HL-60/S4 treated with retinoic acid at 250 ng/mL for 4 days and 3 days (cell line): Measurements from ENCODE around the gene MGLL.

Experiments used
- in situ Hi-C: fragments of 300-500 bp; cut with MboI; formaldehyde crosslinking; loops from 2 replicates; pipeline ENCODE4 v1.7.0; 2022; ENCODE audit warnings: low sequenced_read_pairs

The MGLL gene

DNA sequence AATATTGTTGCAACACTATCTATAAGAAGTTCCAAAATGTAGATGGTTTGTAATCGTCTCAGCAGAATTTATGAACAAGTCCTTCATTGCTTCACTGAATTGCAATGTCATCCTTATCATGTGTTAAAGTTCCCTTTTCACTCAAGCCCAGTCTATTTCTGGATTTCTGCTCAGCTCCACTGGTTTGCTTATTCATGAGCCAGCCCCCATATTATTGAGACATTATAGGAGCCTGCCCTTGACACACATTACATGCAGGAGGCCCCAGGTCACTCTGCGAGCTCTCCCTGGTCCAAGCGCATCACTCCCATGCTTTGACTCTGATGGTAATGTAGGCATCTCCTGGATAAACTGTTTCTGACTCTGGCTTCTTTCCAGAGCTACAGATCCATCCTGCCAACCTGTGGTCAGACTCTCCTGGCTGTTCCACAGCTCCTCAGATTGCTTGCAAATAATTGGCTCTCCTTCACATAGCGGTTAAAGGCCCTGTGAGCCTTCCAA, 92.7 kb downstream of the MGLL start:
- in situ Hi-C loops = no loop called here

DNA sequence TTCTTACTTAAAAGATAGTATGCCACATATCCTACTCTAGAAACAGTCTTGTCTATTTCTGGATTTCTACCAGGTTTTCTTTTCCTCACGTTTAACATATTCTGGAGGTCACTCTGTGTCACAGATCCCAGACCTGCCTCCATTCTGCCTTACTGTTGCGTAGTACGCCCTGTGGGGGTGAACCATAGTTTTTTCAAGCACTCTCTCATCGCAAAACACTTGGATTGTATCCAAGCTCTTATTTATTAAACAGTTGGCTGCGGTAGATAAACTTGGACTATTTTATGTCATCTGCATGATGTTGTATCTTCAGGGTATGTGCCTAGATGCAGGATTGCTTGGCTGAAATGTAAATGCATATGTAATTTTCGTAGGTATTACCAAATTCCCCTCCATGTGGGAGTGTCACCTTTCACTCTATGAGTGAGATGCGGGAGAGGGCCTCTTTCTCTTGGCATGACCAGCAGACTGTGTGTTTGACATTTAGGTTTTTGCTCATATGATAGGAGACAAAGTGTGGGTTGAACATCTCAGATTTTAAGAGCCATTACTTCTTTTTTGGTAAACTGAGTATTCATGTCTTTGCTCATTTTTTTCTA, 93.8 kb downstream of the MGLL start:
- in situ Hi-C loops = no loop called here

DNA sequence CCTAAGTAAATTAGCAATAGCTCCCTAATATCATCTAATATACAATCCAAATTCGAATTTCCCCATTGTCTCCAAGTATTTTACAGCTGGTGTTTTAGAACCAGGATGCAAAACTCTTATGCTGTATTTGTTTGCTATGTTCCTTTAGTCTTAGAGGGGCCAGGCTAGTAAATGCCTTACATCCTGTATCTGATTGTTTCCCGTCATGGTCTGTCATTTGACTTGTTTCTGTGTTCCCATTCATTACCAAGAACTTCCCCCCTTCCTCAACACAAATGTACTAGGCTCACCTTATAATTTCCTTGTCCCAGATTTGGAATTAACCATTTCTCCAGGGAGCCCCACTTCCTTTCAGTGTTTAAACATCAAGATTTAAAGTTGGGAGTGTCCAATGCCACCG, 95.4 kb downstream of the MGLL start:
- in situ Hi-C loops = no loop called here

DNA sequence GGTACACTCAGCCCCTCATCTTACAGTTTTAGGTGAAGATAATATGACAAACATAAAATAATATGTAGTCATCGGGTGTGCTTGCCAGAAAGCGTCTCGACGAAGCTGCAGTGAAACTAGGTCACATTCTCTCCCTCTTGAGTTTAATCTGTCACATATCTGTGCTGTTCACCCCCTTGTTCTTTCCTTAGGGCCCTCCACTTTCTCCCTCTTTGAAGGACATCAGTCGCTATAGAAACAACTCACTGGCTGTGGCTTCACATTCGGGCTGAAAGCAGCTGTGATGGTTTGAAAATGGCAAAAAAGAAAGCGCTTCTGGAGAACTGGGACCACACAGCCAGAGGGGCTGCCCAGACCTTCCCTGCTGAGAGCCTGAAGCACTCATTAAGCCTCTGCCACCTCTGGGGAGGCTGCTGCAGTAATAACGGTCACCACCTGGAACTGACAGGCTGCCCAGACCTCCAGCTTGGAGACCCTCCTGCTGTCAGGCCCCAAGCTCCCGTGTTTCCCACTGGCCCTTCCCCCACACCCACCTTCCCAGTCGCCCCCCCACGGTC, 99.2 kb downstream of the MGLL start:
- in situ Hi-C loops = no loop called here

DNA sequence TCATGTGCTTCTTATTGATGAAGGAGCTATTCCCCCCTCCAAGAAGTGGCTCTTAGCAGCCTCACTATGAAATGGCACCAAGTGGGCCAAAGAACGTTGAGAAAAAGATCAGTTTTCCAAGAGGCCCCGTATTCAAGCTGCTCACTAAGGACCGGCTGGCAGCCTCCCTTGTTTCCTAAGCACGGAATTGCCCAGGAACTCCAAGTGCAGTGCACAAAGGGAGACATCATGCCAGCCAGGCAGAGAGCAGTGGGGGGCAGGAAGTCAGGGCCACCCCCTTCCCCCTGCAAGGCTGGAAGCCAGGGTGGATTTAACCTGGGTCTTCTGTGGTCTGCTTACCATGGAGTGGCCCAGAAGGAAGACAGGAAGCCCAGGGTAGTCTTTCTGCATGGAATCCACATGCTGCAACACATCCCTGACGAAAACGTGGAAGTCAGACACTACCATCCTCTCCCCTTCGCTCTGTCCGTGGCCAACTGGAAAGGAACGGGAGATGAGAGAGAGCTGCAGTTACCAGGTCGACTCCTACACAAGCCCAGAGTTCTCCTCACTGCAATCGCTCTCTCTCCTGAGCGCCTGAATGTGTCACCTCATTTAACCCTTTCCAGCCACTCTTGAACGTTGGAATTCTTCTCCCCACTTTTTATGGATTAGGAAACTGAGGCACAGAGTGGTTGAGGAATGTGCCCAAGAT, 100.1 kb downstream of the MGLL start:
- in situ Hi-C loops = no loop called here

DNA sequence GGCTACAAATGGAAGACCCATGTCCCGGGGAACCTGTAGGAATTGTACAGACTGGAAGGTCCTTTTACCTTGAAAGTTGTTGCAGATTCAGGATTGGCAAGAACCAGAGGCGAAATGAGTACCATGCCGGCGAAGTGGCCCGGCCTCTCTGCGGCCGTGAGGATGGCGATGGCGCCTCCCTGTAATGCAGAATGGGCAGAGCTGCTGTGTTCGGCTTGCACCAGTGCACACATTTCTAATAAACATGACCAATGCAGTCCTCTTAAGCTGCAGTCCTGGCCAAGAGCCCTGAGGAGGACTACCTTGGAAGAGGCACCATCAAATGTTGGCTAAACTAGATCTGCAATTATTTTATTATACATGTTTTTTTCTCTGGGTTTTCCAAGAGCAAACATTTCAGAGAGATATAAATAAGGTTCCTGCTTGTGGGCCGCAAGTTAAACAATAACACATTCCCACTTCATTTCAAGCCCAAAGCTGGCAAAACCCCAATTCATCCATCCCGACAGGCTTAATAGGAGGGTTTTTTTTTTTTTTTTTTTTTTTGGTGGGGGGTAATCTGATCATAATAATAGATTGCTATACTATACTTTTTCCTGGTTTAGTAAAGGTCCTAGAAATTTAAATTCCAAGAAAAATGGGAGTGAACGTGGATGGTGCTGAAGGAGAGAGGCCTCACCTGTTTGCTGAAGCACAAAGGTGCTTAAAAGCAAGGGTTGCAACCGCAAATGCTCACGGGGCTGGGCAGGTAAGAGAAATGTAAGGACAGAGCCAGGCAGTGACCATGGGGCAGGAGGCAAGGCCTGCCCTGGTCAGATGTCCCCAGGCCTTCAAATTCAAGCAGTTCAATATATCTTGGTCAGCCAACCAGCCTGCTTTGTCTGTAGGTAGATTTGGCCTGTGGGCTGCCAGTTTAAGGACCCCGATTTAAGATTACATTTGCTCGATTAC, 101.1 kb downstream of the MGLL start:
- in situ Hi-C loops = no loop called here

DNA sequence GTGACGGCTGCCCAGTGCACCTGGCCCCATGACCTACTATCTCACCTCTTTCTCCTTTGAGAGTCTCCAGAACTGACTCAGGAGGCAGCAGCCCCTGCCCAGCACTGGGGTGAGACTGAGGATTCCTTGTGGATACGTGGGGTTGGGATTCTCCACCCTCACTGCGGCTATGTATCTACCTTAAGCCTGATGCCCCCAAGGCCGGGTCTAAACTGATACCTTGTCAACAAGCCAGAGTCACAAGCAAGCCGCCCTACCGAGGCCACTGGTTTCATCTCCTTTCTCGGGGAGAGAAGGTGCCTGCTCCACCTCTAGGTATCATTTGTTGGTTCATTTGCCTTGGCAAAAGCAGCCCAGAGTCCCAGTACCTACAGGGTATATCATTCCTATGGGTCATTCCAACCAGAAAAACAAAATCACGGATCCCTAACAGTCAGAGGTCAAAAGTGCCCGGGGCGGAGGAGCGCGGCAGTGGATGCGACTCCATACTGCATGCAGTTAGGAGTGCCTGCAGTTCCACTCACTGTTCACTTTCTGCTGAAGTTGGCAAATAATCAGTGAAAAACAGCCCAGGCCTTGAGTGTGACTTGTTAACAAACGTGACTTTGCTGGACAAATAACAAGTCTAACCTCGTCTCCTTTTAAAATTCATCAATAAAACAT, 102.0 kb downstream of the MGLL start:
- in situ Hi-C loops = no loop called here

DNA sequence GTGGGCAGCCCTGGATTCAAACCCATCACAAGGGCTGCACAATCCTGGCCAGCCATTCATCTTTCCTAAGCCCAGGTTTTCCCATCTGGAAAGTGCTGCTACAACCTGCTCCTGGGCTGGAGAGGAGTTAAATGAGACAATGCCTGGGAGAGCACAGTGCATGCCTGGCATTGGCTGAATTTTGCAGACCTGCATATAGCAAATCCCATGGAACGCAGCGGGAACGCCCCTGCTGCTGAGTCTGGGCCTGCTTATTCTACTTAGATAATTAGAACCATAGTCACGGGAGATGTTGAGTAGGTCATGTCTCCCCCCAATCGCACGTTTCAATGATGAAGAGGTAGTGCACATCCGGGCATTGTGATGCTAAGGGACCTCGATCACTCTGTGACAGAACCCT, 102.9 kb downstream of the MGLL start:
- in situ Hi-C loops = no loop called here

DNA sequence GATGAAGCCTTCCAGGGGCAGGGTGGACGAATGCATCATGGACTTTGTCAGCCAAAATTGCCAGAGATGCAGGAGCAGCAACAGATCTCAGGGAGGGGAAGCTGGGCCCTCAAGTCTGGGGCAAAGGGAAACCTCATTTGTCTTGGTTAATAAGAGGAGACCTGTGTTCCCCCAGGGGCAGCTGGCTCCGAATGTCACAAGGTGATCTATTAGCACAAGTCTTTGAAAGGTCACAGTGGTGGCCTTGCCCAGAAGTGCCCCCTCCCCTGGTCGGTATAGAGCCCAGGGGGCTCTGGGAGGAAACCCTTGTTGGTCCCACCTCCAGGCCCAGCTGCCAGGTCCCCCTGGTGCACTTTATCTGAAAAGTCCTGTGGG, 103.4 kb downstream of the MGLL start:
- in situ Hi-C loops = no loop called here

DNA sequence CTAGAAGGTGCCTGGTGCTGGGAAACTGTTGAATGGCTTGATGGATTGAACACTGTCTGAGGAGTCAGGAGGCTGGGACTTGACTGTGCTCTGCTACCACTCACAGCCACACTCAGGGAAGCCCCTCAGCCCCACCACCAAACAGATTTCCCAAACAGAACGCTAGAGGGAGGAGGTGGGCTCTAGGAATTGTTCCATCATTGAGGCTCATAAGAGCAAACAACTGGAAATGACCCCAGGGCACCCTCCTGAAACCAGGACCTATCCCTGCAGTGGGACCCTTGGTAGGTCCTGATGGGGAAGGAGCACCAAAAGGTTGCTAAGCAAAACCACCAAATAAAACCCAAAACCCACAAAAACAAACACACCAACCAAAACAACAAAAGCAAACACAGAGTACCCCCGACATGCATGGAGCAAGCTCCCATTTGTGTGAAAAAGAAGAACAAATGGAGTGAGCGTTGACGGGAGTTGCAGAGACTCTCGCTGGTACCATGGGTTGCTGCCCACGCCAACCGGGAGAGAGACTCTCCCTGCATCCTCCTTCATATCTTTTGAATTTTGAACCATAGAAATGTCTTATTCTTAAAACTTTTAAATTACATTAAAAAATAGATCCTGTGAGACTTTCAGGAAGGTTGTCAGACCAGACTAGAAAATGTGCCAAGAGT, 103.9 kb downstream of the MGLL start:
- in situ Hi-C loops = no loop called here

DNA sequence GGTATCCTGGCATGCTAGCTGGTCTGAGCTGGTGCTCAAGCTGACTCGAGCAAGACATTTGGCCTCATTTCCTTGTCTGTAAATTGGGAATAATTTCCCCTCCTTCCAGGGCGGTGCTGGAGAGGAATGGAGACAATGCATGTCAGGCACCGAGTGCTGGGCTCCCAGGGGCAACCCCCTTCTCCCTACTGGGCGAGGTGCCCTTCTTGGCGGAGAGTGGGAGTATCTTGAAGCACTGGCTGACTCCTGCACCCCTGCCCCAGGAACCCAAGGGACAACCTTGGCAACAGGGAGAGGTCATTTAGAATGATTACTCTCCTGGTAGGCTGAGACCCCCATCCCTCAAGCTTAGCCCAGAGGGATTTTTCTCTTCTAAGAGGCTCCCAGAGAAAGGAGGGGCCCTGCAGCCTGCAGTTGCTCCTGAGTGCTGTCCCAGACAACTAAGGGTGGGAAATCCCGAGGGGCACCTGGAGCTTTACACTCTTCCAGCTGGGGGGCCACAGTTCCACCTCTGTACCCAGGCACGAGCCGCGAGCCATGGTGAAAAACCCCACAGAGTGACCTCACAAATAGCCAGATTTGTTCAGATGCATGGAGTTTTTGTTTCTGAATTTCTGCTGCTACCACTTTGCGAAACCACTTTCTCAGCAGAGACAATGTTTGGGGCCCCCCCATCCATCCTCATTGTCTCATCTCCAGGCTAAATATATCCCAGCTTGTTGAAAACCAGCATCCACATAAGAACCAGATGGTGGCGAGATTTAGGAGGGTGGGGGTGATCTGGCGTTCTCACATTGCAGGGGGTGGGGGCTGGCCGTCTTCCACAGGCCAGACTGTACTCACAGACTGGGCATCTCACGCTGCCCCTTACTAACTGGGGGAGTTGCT, 104.7 kb downstream of the MGLL start:
- in situ Hi-C loops = no loop called here

DNA sequence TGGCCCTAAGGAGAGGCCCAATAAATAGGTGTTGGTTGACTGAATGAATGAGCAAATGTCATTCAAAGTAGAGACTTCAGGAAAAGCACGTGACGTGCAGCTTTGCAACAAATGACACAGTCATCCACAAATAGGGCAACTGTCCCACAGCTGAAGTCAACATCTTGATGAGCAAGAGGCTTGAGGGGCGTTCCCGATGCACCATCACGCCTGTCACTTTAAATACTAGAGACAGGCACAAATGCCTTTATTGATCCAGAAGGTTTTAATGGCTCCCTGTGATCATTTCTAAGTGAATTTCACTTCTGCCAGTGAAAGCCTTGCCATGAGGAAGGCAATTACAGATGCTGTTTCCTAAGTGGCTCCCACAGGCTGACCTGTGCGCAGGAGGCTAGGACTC, 105.9 kb downstream of the MGLL start:
- in situ Hi-C loops = no loop called here

DNA sequence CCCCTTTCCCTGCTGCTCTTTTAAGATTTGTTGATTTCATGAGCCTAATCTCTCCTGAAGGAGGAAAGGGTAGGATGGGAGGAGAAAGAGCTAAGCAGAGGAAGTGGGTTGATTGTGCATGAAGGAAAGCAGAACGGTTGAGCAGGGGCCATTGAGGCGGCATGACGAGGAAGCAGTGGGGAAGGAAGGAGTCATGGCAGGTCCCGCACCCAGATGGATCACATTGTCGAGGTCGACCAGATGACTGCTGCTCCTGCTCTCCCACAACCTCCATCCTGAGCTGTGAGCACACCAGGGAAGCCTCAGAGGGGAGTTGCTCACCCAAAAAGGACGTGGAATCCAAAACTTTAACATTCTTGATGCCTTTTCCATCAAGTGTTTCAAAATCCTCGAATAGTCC, 106.8 kb downstream of the MGLL start:
- in situ Hi-C loops = no loop called here

DNA sequence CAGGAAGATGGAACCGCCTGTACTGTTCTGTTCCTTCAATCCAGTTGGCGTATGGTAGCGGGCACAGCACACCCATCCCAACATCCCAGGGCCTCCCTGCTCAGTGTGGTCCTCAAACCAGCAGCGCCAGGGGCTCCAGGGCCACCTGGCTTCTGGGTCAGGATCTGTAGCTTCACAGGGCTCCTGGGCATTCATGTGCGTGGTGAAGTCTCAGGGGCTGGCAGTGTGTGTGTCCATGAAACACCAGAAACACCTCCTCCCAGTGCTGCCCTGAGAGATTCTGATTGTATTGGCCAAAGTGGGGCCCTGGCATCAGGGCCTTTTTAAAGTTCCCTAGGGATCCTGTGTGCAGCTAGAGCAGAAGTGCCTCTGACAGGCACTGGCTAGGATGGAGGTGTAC, 107.4 kb downstream of the MGLL start:
- in situ Hi-C loops = no loop called here

DNA sequence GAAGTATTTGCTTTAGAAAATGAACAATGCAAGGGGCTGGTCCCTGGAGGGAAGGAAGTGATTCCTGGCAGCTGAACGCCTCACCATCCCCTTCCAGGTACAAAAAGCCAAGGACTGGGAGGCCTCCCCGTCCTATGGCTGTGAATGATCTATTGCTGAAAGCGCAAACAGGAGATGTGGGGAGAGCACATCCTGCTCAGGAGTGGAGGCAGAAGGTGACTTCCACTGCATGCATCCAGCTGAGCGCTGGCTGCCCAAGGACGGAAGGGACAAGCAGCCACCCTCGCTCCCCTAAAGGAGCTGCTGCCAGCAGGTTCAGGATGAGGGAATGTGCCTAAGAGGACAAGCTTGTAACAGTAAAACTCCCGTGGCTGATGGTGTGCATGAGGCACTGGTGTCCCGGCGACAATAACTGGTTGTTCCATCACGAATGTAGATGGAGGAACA, 108.2 kb downstream of the MGLL start:
- in situ Hi-C loops = no loop called here

DNA sequence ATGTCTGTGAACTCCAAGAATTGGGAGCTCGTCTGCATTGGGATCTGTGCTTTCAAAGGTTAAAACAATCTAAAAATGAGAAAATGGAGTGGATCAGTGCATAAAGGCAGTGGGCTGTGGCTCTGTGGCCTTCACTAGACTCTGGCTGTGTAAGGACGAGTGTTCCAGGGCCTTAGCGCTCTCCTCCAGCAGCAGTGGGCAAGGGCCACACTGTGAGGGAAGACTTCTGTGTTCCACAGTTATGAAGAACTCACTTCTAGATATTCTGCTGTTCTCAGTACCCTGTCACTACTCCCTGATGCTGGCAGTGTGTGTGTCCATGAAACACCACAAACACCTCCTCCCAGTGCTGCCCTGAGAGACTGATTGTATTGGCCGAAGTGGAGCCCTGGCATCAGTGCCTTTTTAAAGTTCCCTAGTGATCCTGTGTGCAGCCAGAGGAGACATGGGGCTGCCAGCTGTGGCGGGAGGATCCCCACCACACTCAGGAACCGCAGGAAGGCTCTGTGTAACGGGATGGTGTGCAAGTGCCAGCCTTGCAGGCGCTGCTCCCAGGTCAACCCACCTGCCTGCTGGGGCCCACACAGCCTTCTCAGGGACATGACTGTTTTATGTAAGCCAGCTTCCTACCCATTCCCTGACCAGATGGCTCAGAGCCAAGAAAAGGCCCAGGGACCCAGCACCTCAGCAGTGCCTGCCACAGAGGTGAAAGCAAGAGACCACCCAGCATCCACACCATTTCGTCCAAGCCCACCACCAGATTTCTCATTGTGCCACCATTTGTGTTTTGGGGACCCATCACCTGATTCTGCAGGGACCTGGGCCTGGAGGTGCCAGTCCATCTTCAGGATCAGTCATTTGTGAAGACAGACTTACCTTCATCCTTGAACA, 109.2 kb downstream of the MGLL start:
- in situ Hi-C loops = no loop called here

DNA sequence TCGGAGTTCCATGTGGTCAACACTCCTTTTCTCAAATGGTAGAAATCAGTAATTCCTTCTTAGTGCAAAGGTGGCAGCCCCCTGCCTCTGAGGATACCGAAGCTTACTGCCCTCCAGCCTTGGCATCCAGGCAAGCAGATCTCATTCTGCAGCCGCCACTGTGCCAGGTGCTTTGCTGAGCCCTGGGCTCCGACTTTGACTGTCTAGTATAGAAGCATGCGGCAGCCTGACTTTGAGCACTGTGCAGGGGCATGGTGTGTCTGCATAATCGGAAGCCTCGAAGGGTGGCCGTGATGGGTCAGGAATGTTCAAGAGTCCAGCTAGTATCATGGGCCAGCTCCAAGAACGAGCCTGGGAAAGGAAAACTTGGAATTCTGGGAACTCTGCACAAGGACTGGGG, 109.9 kb downstream of the MGLL start:
- in situ Hi-C loops = no loop called here

DNA sequence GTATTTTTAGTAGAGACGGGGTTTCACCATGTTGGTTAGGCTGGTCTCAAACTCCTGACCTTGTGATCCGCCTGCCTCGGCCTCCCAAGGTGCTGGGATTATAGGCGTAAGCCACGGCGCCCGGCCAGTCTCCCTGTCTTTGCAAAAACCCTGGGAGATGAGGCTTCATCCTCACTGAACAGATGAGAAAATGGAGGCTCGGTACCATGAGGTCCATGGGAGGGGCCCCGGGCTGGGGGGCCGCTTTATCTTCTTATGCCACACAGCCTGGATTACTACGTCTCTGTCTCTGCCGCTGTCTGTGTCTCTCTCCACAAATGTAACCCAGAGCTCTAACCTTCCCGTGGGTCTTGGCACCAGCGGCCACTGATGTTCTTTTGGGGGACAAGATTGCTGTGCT, 110.4 kb downstream of the MGLL start:
- in situ Hi-C loops = no loop called here
